Activated CD8-positive, alpha-beta memory T cell treated with anti-CD3 and anti-CD28 coated beads, Interleukin-2, amount 50 U/mL, for 4 hours (primary cell): ENCODE data around the gene RARS1.
"Not testable (repeated sequence)": the region's sequence is repeated elsewhere in the genome, so short reads cannot be mapped to it uniquely, and the experiment has no call there.

Experiments used
- DNase-seq: peaks from one replicate; pipeline ENCODE4 v3.0.0-alpha.2; 2020

Gene RARS1

GRCh38 chr5:168482361-168482760, 3.9 kb upstream of the RARS1 start:
- no peak for DNase-seq

GRCh38 chr5:168489059-168489458, 2.8 kb downstream of the RARS1 start:
- no peak for DNase-seq

DNA sequence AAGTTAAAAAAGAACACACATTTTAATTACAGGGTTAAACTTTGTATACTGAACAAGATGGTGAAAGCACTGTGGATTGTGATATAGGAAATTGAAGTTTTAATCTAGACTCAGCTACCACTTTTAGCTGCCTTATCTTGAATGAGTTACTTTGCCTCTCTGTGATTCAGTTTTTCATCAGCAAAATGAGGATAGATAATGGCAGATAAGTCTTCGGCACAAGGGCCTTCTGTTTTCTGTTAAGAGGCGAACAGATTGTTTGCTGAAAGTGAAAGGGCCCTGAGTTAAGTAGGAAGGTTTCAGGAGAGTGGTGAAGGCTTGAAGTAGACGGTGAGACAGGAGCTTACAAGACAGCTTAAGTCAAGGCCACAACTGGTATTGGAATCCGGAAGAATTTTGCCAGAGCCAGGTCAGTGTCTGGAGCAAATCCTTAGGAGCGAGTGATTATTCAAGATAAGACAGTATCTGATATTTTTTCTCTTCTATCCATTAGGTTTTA, 7.8 kb downstream of the RARS1 start:
- DNase-seq: no peak

DNA sequence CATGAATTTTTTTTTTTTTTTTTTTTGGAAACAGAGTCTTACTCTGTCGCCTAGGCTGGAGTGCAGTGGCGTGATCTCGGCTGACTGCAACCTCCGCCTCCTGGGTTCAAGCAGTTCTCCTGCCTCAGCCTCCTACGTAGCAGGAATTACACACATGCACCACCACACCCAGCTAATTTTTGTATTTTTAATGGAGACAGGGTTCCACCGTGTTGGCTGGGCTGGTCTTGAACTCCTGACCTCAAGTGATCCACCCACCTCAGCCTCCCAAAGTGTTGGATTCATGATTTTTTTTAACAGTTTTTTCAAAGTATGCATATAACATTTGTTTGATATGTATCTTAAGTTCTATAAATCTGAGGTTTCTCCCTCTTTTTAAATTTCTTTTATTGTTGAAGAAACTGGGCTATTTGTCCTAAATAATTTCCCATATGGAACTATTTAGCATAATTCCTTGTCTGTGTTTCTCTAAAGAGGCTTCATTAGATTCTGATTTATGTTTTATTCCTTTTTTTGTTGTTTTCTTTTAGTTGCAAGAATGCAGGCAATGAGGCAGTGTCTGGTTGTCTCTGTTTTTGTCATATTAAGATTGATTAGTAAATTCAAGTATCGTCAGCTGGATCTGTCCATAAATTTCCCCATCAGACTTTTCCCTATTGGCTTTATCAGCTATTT, 16.4 kb downstream of the RARS1 start:
- DNase-seq: no peak

DNA sequence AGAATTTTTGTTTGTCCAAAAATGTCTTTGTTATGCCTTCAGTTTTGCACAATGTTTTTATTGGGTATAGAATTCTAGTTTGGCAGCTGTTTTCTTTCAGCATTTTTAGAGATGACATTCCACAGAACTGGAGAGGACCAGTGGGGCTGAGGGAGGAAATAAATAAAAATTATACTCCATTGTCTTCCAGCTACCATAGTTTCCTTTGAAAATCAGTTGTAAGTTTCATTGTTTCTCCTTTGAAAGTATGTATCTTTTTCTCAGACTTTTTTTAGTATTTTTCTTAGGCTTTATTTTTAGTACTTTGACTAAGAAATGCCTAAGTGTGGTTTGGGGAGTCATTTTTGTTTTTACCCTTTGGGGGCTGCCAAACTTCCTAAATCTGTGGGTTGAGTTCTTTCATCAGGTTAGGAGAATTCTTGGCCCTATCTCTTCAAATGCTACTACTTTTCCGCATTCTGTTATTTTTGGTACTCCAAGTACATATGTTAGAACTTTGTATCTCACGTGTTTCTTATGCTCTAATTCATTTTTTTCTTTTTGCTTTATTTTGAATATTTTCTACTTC, 27.7 kb downstream of the RARS1 start:
- DNase-seq: no peak

GRCh38 chr5:168525856-168526255, 39.6 kb downstream of the RARS1 start:
- no peak for DNase-seq

- DNase-seq: no peak
These were observed 41.6 kb downstream of the RARS1 start for GRCh38 chr5:168527756-168528295.

DNA sequence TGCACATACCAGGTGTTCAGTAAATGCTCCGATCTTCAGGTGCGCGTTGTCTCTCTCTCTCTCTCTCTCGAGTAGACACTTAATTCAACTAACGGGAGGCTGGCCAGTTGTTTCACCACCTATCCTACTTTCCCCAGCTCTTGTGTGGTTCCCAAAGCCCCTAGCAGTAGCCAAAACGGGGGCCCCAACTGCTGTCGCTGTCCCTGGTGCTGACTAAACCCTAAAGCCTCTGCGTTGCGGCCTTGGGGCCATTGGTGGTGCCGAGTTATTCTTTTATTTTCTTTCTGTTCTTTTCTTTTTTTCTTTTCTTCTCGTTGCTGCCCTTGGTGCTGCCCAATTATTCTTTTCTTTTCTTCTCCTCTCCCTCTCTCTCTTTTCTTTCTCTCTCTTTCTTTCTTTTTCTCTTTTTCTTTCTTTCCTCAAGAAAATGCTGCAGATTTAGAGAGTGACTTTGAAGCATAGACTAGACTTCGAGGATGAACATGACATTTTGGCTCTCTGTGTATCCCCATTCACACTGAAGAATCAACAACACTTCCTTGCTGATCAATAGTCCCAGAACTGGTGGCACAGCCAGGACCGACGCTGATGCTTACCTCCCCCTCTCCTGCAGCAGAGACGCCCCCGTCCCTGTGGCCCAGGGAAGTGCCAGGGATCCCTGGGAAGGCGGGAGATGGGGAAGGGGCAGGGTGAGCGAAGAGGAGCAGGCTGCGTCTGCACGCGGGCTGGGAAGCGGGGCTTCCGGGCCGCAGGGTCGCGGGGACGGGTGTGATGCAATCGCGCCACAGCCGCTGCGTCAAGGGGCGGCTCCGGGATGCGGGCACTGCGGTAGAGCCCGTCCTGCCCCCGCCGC, 42.5 kb downstream of the RARS1 start, which contains the start of gene FBLL1:
Gene FBLL1 (plus strand): TSS at position 785 of the 853 bp plus-strand sequence. CDS start 200 bp downstream, outside the sequence.
- peak; percentile 23 for DNase-seq

GRCh38 chr5:168529374-168530234, 43.3 kb downstream of the RARS1 start:
- no peak for DNase-seq

DNA sequence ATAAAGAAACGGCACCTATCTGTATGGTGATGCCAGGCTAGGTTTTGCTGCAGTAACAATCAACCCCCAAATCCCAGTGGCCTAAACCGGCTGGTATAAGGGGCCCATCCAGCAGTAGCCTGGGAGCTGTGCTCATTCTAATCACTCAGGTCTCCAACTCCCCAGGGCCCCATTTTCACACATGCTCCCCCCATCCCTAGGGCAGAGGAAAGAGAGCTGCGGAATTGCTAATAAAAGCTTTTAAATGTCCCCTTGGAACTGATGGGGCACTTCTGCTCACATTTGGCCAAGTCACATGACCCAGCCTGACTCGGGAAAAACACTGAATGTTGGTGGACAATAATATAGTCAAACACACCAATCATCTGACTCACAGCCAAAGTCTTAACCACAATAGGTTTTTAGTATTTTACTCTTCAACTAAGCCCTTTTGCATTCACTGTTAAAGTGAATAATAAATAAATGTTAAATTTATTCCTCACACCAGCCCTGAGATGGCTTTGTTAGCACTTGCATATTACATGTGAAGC, 44.4 kb downstream of the RARS1 start:
- DNase-seq: no peak

DNA sequence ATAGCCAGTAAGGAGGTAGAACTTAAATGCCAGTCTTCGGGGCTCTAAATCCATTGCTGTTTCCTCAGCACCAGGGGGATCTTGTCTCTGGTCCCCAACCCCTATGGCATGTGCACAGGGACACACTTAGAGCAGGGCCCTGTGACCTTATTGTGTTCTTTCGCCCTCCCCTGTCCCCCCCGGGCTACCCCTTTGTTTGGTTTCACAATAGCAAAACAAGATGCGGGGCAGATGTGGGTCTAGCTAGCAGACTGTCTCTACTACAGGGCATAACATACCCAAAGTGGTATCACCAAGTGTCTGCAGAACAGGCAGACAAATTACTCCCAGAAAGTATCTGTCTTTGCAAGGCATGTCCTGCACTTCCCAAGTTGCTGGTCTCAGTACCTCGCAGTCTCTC, 44.9 kb downstream of the RARS1 start:
- no peak for DNase-seq

- DNase-seq: no peak
These were observed 46.0 kb downstream of the RARS1 start for GRCh38 chr5:168531987-168532864.

DNA sequence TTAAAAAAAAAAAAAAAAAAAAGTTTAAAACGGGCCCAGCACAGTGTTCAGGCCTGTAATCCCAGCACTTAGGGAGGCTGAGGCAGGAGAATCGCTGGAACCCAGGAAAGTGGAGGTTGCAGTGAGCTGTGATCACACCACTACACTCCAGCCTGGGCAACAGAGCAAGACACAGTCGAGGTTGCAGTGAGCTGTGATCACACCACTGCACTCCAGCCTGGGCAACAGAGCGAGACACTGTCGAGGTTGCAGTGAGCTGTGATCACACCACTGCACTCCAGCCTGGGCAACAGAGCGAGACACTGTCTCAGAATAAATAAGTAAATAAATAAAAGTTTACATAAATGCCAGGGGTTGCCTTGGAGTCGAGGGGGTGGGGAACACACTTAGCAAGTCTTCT, 48.1 kb downstream of the RARS1 start:
- not testable (repeated sequence) for DNase-seq

GRCh38 chr5:168537176-168537575, 50.9 kb downstream of the RARS1 start:
- DNase-seq: no peak

DNA sequence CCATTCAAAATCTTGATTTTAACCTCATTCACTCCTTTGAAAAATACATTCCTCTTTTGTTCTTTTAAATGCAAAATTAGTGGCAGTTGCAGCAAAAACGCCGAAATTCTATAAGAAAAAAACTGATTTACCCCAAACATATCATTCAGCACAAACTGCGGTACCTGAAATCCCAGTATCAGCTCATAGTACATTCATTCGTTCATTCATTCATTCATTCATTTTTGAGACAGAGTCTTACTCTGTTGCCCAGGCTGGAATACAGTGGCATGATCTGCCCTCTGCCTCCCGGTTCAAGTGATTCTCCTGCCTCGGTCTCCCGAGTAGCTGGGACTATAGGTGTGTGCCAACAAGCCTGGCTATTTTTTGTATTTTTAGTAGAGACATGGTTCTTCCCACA, 63.3 kb downstream of the RARS1 start:
- no peak for DNase-seq

DNA sequence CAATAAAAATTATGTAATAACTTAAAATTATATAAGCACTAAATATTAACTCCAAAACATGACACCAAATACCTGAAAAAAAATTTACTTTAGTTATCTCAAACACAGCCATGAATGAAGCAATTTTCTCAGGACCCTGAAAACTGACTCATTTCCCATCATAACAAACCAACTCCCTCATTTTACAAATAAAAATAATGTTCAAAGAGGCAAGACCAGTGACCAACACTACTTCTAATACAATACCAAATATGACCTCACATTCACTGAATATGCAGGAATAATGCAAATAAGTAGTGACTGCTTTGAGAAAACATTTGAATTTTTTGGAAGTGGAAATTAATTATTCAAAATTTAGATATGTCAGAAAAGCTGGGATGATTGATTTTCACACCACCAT, 64.4 kb downstream of the RARS1 start:
- DNase-seq: no peak

GRCh38 chr5:168552146-168552545, 65.9 kb downstream of the RARS1 start:
- no peak for DNase-seq

DNA sequence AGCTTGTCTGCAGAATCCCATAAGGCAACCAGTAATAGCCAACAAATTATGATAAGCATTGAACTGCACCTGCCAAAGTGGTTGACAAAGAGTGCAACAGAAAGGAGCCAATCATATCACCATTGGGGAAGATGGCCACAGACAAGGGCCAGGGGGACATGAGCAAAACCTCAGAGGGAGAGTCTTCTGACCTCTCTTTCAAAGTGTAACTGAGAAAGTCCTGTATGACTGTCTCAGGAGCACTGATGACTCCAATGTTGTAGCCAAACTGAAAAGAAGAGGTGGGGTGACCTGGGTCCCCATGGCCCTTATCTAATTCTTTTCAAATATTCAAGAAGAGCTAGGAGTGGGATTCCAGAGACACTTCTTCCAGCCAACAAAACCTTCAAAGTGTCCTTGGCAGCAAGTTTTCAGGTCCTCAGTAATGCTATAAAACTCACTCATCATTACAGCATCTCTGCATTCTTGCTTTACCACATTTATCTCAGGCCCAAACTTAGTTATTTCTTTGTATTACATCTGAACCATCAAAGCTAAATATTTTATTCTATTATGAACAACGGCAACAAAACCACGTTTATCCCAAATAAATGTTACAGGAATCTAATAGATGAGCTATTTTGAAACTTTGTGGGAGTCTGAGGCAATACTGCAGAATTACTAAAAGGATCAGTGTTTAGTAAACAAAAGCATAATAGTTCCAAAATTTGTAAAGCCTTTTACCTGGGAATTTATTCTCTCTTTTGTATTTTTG, 67.3 kb downstream of the RARS1 start:
- DNase-seq: no peak

GRCh38 chr5:168557389-168557788, 71.1 kb downstream of the RARS1 start:
- no peak for DNase-seq

GRCh38 chr5:168562279-168562678, 76.0 kb downstream of the RARS1 start:
- no peak for DNase-seq
